ENCODE measurements around the gene AGMO. TPM values are rescaled to one million over a fixed set of nuclear protein-coding genes. Genes with fewer than 3 reads are reported as not detected.

Gene AGMO
- total RNA-seq, 1 experiment from 2014 or later = 13.2 TPM

DNA sequence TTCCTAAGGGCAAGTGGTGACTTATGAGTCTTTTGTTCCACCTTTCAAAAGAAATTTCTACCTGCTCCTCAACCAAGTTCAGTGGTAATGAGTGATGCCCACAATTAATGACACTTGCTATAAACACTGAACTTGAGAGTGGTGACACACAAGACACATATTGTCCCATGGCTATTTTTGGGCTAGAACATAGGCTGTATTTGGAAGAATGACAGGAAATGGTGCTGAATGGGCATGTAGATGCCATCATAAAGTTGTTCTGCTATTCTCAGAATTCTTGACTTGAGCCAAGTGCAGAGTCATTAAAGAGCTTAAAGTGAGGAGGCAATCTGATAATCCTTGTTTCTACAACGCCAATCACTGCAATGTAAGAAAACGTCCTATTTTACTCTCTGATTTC is 313.3 kb downstream of the AGMO start:
- no peak for DNase-seq
- Mint-ChIP-seq H3K4me1 (ENCODE audit: low read depth, unreplicated experiment) (no peaks in the 10 kb centered on the region), H3K27ac (ENCODE audit: unreplicated experiment) (no peak overlapping the region), H3K9me3 (ENCODE audit: low read depth, unreplicated experiment) (no peaks in the 10 kb centered on the region), H3K4me3 (ENCODE audit: low read depth, unreplicated experiment) (no peak overlapping the region), H3K27me3 (ENCODE audit: unreplicated experiment) (no peaks in the 10 kb centered on the region), H3K36me3 (ENCODE audit: insufficient read depth, unreplicated experiment) (no peaks in the 10 kb centered on the region)
- intact Hi-C loops (cut with micrococcal nuclease; ENCODE audit: unreplicated experiment) = no loop called here
- no TSS peak for BruUV-seq (replicated peaks)
- CTCF ChIA-PET = no interaction called here
- TF ChIP-seq, protein P1, sequence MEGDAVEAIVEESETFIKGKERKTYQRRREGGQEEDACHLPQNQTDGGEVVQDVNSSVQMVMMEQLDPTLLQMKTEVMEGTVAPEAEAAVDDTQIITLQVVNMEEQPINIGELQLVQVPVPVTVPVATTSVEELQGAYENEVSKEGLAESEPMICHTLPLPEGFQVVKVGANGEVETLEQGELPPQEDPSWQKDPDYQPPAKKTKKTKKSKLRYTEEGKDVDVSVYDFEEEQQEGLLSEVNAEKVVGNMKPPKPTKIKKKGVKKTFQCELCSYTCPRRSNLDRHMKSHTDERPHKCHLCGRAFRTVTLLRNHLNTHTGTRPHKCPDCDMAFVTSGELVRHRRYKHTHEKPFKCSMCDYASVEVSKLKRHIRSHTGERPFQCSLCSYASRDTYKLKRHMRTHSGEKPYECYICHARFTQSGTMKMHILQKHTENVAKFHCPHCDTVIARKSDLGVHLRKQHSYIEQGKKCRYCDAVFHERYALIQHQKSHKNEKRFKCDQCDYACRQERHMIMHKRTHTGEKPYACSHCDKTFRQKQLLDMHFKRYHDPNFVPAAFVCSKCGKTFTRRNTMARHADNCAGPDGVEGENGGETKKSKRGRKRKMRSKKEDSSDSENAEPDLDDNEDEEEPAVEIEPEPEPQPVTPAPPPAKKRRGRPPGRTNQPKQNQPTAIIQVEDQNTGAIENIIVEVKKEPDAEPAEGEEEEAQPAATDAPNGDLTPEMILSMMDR (IDR thresholded peaks at IDR 0.05; ENCODE audit: unreplicated experiment) = no peak

- intact Hi-C loops (cut with micrococcal nuclease; ENCODE audit: unreplicated experiment) = no loop called here
- no peak for DNase-seq
- Mint-ChIP-seq H3K9me3 (ENCODE audit: low read depth, unreplicated experiment) (no peaks in the 10 kb centered on the region), H3K27ac (ENCODE audit: unreplicated experiment) (no peak overlapping the region), H3K36me3 (ENCODE audit: insufficient read depth, unreplicated experiment) (no peaks in the 10 kb centered on the region), H3K4me1 (ENCODE audit: low read depth, unreplicated experiment) (no peaks in the 10 kb centered on the region), H3K27me3 (ENCODE audit: unreplicated experiment) (no peaks in the 10 kb centered on the region), H3K4me3 (ENCODE audit: low read depth, unreplicated experiment) (no peak overlapping the region)
- TF ChIP-seq, protein P1 (IDR thresholded peaks at IDR 0.05; ENCODE audit: unreplicated experiment) = no peak
- CTCF ChIA-PET = interaction anchor here (0.7 kb wide), 1 partner anchor 34 kb away, joined by 4 read pairs; no protein-coding TSS in a partner anchor
- no TSS peak for BruUV-seq (replicated peaks)
These were observed 316.0 kb downstream of the AGMO start for GRCh38 chr7:15245831-15246230.

DNA sequence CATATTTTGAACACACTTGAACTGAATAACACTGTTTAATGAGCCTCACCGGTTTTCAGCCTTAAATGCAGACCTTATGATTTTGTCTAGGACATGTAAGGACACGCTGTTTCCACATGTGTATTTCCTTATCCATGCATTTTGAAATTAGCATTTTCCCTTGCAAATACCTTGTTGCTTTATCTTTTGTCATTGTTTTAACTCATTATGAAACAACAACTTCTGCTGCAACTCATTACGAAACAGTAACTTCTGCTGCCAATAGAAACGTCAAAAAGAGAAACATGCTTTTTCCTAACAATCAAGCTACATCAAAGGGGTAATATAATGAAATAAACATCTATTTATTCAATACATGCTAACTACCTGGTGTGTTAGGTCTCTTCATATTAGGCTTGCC is 322.0 kb downstream of the AGMO start:
- CTCF ChIA-PET = no interaction called here
- Mint-ChIP-seq H3K27me3 (ENCODE audit: unreplicated experiment) (no peaks in the 10 kb centered on the region), H3K4me3 (ENCODE audit: low read depth, unreplicated experiment) (no peak overlapping the region), H3K4me1 (ENCODE audit: low read depth, unreplicated experiment) (peaks cover 12% of the 10 kb centered on the region), H3K9me3 (ENCODE audit: low read depth, unreplicated experiment) (no peaks in the 10 kb centered on the region), H3K36me3 (ENCODE audit: insufficient read depth, unreplicated experiment) (no peaks in the 10 kb centered on the region), H3K27ac (ENCODE audit: unreplicated experiment) (no peak overlapping the region)
- intact Hi-C loops (cut with micrococcal nuclease; ENCODE audit: unreplicated experiment) = no loop called here
- no peak for DNase-seq
- TF ChIP-seq, protein P1 (IDR thresholded peaks at IDR 0.05; ENCODE audit: unreplicated experiment) = no peak
- BruUV-seq (replicated peaks) = no TSS peak

GRCh38 chr7:15236952-15237351 is 324.9 kb downstream of the AGMO start:
- no peaks in the 10 kb centered on the region for H3K27me3 Mint-ChIP-seq (ENCODE audit: unreplicated experiment)
- H3K36me3 Mint-ChIP-seq (ENCODE audit: insufficient read depth, unreplicated experiment) = no peaks in the 10 kb centered on the region
- TF ChIP-seq, protein P1 (IDR thresholded peaks at IDR 0.05; ENCODE audit: unreplicated experiment) = no peak
- intact Hi-C loops (cut with micrococcal nuclease; ENCODE audit: unreplicated experiment) = no loop called here
- peaks cover 3% of the 10 kb centered on the region for H3K9me3 Mint-ChIP-seq (ENCODE audit: low read depth, unreplicated experiment)
- no peak for DNase-seq
- no peak overlapping the region for H3K4me3 Mint-ChIP-seq (ENCODE audit: low read depth, unreplicated experiment)
- BruUV-seq (replicated peaks) = no TSS peak
- H3K4me1 Mint-ChIP-seq (ENCODE audit: low read depth, unreplicated experiment) = peaks cover 12% of the 10 kb centered on the region
- CTCF ChIA-PET = no interaction called here
- H3K27ac Mint-ChIP-seq (ENCODE audit: unreplicated experiment) = no peak overlapping the region

Data from Calu3 (cell line).